Heart left ventricle (tissue), 16 donors: ENCODE measurements around the gene ERFL. TPM values are rescaled to one million over a fixed set of nuclear protein-coding genes. Genes with fewer than 3 reads are reported as not detected.

ENCODE experiments used
- ATAC-seq, 4 donors: fragments of 200-7000 bp; cut with Tn5 transposase; one replicate each; pipeline ENCODE4 v1.9.1; 2020 to 2022; ENCODE audit warnings: moderate library complexity in 4 of 4, mild to moderate bottlenecking in 3 of 4, moderate number of reproducible peaks in 1 of 4
- DNase-seq, 5 donors: peaks; one replicate each; pipeline ENCODE4 v3.0.0-alpha.2; 2020
- H3K27ac ChIP-seq, 12 donors: fragments of 200-600 bp; sonication (generic) in 4 of 12; one replicate each; pipeline versions ENCODE4 v1.5.0 to v1.8.0; 2016 to 2022; ENCODE audit warnings: mild to moderate bottlenecking in 2 of 12
- H3K27me3 ChIP-seq, 9 donors: fragments of 200-600 bp; sonication (generic) in 2 of 9; one replicate each; pipeline versions ENCODE4 v1.5.1 to v1.8.0; 2016 to 2022; ENCODE audit warnings: mild to moderate bottlenecking in 3 of 9
- H3K36me3 ChIP-seq, 9 donors: fragments of 200-600 bp; sonication (generic) in 2 of 9; one replicate each; pipeline versions ENCODE4 v1.5.0 to v1.8.0; 2018 to 2022; ENCODE audit warnings: mild to moderate bottlenecking in 2 of 9
- H3K4me1 ChIP-seq, 12 donors: fragments of 200-600 bp; sonication (generic) in 4 of 12; one replicate each; pipeline versions ENCODE4 v1.5.0 to v1.8.0; 2016 to 2022; ENCODE audit warnings: mild to moderate bottlenecking in 3 of 12
- H3K4me3 ChIP-seq, 12 donors: fragments of 200-600 bp; sonication (generic) in 4 of 12; one replicate each; pipeline versions ENCODE4 v1.5.0 to v1.8.0; 2017 to 2022; ENCODE audit warnings: mild to moderate bottlenecking in 9 of 12, moderate library complexity in 4 of 12
- H3K9me3 ChIP-seq, 12 donors: fragments of 200-600 bp; sonication (generic) in 4 of 12; one replicate each; pipeline versions ENCODE4 v1.5.0 to v1.8.0; 2016 to 2022; ENCODE audit warnings: mild to moderate bottlenecking in 1 of 12
- CTCF ChIP-seq, 12 donors: fragments of 200-600 bp; sonication (generic) in 4 of 12; IDR thresholded peaks; one replicate each; pipeline versions ENCODE4 v1.5.0 to v1.8.0; 2018 to 2022; ENCODE audit warnings: antibody characterized with exemption in 12 of 12, mild to moderate bottlenecking in 5 of 12
- POLR2A ChIP-seq, 2 donors: fragments of 450-650 bp; IDR thresholded peaks; one replicate each; pipeline ENCODE4 v1.6.1; 2017; ENCODE audit warnings: antibody characterized with exemption in 2 of 2, mild to moderate bottlenecking in 2 of 2, moderate library complexity in 2 of 2
- WGBS, 4 donors: extraction: QIAGEN DNeasy Blood & Tissue Kit in 2 of 4; methylation state at CpG; one replicate each; pipeline versions ENCODE4 v1.1.5 to v1.1.7; 2013 to 2018; 5-methylcytosine and 5-hydroxymethylcytosine counted together
- intact Hi-C, 10 donors: fragments of 100-400 bp; cut with DNase I; formaldehyde crosslinking; loops; one replicate each; pipeline versions ENCODE4 v1.11.1 to v1.14.2; 2022
- polyA plus RNA-seq, 2 donors: library from polyadenylated mRNA; stranded (reverse); fragments of 200-250 nt; gene quantifications; one replicate each; pipeline ENCODE4 v1.2.3, GENCODE V29; 2013
- total RNA-seq, 9 donors: library from RNA; depleted of rRNA in 2 of 9; stranded (reverse); fragments of >200 nt in 2 of 9; fragmentation: NEBNext Ultra II Directional in 3 of 9; extraction: Animal tissue kit (Norgen Biotek cat#: 25700) in 3 of 9; gene quantifications; one replicate each; pipeline versions ENCODE4 v1.1.0 to v1.2.4, GENCODE V29; 2016 to 2023
- donor health status: ischemic (EF 13 %, LVEDD 7.1; RV severe dilation, severe dysfunction).
- donor health status: healthy with polysubstance abuse.
- donor health status: DM: no; HTN: yes; CAD: no.
- donor health status: DM: no; HTN: no; CAD: no.
- donor health status: ischemic (EF 25% LVEDD 6.9; RV normal size, moderate dysfunction).
- donor health status: ischemic (EF 25% LVEDD 5.7; RV mildly dilated, moderate dysfunction).
- donor health status: healthy.
- donor health status: DM: yes; HTN: yes; CAD: no.
- donor health status: ischemic (EF 35%, LVEDD 5.7; RV mildly dilated, moderate dysfunction).
- donor health status: nonischemic (EF 11% LVEDD 7.7; RV severe dilation, severe dysfunction).
- donor health status: DM: yes; HTN: yes; CAD: no.
- donor health status: PGD.
- donor health status: ischemic (EF 29% LVEDD 5.4; RV normal size, mild dysfunction).
- donor health status: nonischemic (EF 23%, LVEDD 6.1; RV moderate dilation, normal function).

The ERFL gene
- total and polyA plus RNA-seq, 11 donors: 0.13 TPM; not detected in 10

- no peak overlapping the region for H3K27ac ChIP-seq
- peaks cover 0 to 20% (median 15%) of the 10 kb centered on the region in 12 donors for H3K4me1 ChIP-seq
- intact Hi-C loops: loop anchor here in 6 of 10 donors (5.0 kb wide), 4 partner anchors 45 to 60 kb away; partner anchors contain the start of genes ARHGEF1 (in 1 of the 6) and CD79A (in 1 of the 6)
- 14 to 27% (median 17%) methylated on average over 11 of the region's 11 CpGs for WGBS, 4 donors
- H3K4me3 ChIP-seq: no peak overlapping the region
- no peak for TF ChIP-seq POLR2A (IDR thresholded peaks at IDR 0.05)
- TF ChIP-seq CTCF (IDR thresholded peaks at IDR 0.05): no peak
- no peaks in the 10 kb centered on the region for H3K36me3 ChIP-seq
- no peaks in the 10 kb centered on the region for H3K9me3 ChIP-seq
- H3K27me3 ChIP-seq: peaks cover 42 to 98% (median 78%) of the 10 kb centered on the region in 9 donors
- ATAC-seq: no peak
- DNase-seq: no peak
These were observed 4.0 kb upstream of the ERFL start for GRCh38 chr19:41932259-41932719.

GRCh38 chr19:41930926-41931592 is 2.8 kb upstream of the ERFL start:
- 4 to 13% (median 7%) methylated on average over 13 to 17 of the region's 17 CpGs for WGBS, 4 donors
- no peaks in the 10 kb centered on the region for H3K9me3 ChIP-seq
- DNase-seq (no peak), ATAC-seq (no peak)
- intact Hi-C loops: loop anchor here in 6 of 10 donors (5.0 kb wide), 4 partner anchors 44 to 59 kb away; partner anchors contain the start of genes ARHGEF1 (in 1 of the 6) and CD79A (in 1 of the 6)
- H3K27me3 ChIP-seq: peaks cover 54 to 99% (median 89%) of the 10 kb centered on the region in 9 donors
- peaks cover 0 to 23% (median 15%) of the 10 kb centered on the region in 12 donors for H3K4me1 ChIP-seq
- H3K4me3 ChIP-seq: no peak overlapping the region
- TF ChIP-seq POLR2A (IDR thresholded peaks at IDR 0.05) (no peak), CTCF (IDR thresholded peaks at IDR 0.05) (peak in 1 of 12 donors; percentile 10)
- no peak overlapping the region for H3K27ac ChIP-seq
- H3K36me3 ChIP-seq: no peaks in the 10 kb centered on the region

GRCh38 chr19:41930322-41930722 is 2.1 kb upstream of the ERFL start:
- Histone ChIP-seq H3K27ac (no peak overlapping the region), H3K36me3 (no peaks in the 10 kb centered on the region), H3K9me3 (no peaks in the 10 kb centered on the region), H3K4me1 (peaks cover 0 to 23% (median 15%) of the 10 kb centered on the region in 12 donors), H3K27me3 (peaks cover 59 to 99% (median 89%) of the 10 kb centered on the region in 9 donors), H3K4me3 (no peak overlapping the region)
- no peak for TF ChIP-seq POLR2A (IDR thresholded peaks at IDR 0.05)
- no peak for TF ChIP-seq CTCF (IDR thresholded peaks at IDR 0.05)
- intact Hi-C loops: loop anchor here in 6 of 10 donors (5.0 kb wide), 4 partner anchors 43 to 58 kb away; partner anchors contain the start of genes ARHGEF1 (in 1 of the 6) and CD79A (in 1 of the 6)
- no peak for DNase-seq
- ATAC-seq: no peak
- 11 to 21% (median 16%) methylated on average over 7 of the region's 7 CpGs for WGBS, 4 donors

- no peak overlapping the region for H3K4me3 ChIP-seq
- no peak overlapping the region for H3K27ac ChIP-seq
- peaks cover 64 to 99% (median 90%) of the 10 kb centered on the region in 9 donors for H3K27me3 ChIP-seq
- ATAC-seq: no peak
- 19 to 21% (median 20%) methylated on average over 14 of the region's 14 CpGs for WGBS, 4 donors
- TF ChIP-seq CTCF (IDR thresholded peaks at IDR 0.05) (no peak), POLR2A (IDR thresholded peaks at IDR 0.05) (no peak)
- intact Hi-C loops: loop anchor here in 8 of 10 donors (1.0 to 5.0 kb wide), 5 partner anchors 42 to 57 kb away; partner anchors contain the start of genes ARHGEF1 (in 1 of the 8) and CD79A (in 1 of the 8)
- no peak for DNase-seq
- peaks cover 0 to 23% (median 15%) of the 10 kb centered on the region in 12 donors for H3K4me1 ChIP-seq
- H3K36me3 ChIP-seq: no peaks in the 10 kb centered on the region
- H3K9me3 ChIP-seq: no peaks in the 10 kb centered on the region
These were observed 1.4 kb upstream of the ERFL start for GRCh38 chr19:41929536-41930071.
